Breast epithelium (tissue), 3 donors: ENCODE data around the gene PPIG.
"Not testable (repeated sequence)": the region's sequence is repeated elsewhere in the genome, so short reads cannot be mapped to it uniquely, and the experiment has no call there.

ENCODE experiments used
- CTCF ChIP-seq, 3 donors: fragments of 450-650 bp; IDR thresholded peaks; one replicate each; pipeline ENCODE4 v1.5.1; 2016 to 2017; ENCODE audit warnings: antibody characterized with exemption in 3 of 3, mild to moderate bottlenecking in 3 of 3, moderate library complexity in 3 of 3
- POLR2A ChIP-seq: fragments of 450-650 bp; IDR thresholded peaks from one replicate; pipeline ENCODE4 v1.6.1; 2016; ENCODE audit warnings: antibody characterized with exemption, mild to moderate bottlenecking, moderate library complexity

- TF ChIP-seq POLR2A; CTCF (IDR thresholded peaks at IDR 0.05): not testable (repeated sequence)
Measured at GRCh38 chr2:169575264-169575663, 8.9 kb upstream of the PPIG start.
